Measurements from ENCODE around the gene MBLAC1.

The MBLAC1 gene

DNA sequence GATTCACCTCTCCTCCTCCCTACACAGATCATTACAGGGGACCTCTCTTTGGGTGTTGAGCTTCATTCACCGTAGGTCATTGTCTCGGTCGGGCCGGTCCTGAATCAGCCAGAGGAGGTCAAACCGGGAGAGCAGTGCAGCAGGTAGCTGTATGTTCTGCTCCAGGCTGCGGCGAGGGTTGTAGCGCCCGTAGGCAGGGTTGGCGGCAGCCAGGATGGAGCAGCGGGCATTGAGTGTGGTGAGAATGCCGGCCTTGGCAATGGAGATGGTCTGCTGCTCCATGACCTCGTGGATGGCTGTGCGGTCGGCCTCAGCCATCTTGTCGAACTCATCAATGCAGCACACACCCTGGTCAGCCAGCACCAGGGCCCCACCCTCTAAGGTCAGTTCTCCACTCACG, 31.1 kb upstream of the MBLAC1 start:
- DNase-seq (ENCODE audit: low spot score): no peak

DNA sequence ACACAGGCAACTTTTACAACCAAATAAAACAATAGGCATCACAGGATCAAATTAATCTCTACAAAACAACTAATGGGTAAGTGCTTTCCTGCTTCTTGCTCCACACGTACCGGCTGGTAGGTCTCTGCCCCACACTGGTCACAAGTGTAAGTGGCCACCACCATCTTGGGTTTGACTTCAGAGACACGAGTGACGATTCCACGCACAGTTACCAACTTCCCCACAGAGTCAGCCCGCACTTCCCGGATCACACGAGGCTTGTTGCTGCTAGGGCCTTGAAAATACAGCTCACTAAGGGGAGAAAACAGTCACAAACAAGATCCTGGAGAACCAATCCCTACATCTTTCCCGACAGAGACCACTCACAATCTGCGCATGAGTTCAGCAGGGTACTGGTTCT, 27.9 kb upstream of the MBLAC1 start:
- DNase-seq (ENCODE audit: low spot score): no peak

DNA sequence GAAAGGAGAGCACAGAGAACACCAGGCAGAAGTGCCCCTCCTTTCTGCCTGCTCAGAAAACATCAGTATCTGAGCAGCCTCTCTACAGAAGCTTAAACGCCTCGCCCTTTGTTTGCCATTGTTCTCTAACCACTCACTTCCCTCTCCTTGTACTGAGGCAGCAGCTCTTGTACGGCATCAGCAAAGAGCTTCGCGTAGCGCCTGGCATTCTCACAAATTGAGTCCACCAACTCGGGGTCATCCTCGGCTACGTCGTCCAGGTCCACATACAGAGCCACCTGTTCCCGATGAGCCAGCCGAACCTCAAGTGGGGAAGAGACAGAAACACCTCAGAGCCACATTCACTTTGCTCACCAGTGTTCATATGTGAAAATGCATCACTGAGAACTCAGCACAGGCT, 27.3 kb upstream of the MBLAC1 start:
- DNase-seq (ENCODE audit: low spot score): no peak

DNA sequence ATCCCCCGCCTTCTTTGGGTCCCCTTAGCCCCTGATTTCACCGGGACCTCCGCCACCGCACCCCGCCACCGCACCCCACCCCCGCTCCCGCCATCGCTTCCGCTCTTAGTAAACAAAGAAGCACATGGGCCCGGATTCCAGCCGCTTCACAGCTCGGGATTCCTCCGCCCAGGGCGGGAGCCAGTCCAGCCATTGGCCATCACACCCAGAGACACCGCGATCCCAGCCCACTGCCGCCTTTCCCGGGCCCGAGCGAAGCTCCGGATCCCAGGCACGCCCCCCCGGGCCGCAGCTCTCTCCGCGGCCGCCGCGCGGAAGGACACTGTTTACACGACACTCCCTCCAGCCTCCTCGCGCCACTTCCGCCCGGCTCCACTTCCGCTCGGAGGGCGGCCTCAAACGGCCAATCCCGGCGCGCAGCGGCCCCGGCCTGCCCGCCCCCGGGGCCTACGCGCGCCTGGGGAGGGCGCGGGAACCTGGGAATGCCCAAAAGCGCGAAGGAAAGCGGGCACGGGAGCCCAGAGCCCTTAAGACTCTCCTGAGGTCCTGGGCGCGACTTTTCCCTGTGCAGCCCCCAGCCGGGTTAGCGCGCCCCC, 26.2 kb upstream of the MBLAC1 start:
- peak; percentile 98 for DNase-seq (ENCODE audit: low spot score)

DNA sequence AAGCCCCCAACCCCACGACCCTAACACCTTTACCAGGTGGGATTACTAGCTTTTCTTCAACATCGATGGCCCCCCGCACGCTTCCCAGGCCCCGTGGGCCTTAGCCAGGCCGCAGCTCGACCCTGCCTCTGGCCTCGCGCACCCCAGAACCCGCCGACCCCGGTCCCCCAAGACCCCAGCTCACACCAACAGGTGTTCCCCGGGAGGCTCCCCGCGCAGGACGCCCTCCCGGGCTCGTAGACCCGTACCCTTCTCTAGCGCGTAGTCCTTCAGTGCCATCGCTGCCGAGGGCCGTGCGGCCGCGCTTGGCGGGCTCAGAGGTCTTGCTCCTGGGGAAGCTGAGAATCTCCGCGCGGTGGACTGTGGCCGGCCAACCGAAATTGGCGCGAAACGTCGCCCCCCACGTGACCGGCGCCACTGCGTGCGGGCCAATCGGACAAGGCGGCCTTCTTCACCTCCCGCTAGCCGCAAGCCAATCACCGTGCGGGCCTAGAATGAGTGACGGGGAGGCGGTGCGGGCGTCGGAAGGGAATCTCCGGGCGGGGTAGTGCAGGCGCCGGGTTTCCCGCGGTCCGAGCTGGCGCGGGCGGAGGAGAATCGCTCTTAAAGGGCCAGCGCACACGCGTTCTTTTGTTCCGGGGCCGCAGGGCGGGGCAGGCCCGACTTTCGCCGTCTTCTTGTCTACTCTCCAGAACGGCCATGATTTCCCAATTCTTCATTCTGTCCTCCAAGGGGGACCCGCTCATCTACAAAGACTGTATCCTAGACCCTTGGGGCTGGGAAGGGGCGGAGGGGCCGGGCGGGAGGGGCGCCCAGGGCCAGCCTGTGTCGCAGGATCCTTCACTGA, 25.5 kb upstream of the MBLAC1 start, which contains the start of the genes AP4M1 and MCM7:
AP4M1 (plus strand) TSS at position 628 of the 847 bp plus-strand sequence; CDS start at position 700, 72 bp downstream.
MCM7 (minus strand) TSS at position 382 of the 847 bp plus-strand sequence; CDS start at position 279, 103 bp downstream.
- DNase-seq (ENCODE audit: low spot score): peak; percentile 100

DNA sequence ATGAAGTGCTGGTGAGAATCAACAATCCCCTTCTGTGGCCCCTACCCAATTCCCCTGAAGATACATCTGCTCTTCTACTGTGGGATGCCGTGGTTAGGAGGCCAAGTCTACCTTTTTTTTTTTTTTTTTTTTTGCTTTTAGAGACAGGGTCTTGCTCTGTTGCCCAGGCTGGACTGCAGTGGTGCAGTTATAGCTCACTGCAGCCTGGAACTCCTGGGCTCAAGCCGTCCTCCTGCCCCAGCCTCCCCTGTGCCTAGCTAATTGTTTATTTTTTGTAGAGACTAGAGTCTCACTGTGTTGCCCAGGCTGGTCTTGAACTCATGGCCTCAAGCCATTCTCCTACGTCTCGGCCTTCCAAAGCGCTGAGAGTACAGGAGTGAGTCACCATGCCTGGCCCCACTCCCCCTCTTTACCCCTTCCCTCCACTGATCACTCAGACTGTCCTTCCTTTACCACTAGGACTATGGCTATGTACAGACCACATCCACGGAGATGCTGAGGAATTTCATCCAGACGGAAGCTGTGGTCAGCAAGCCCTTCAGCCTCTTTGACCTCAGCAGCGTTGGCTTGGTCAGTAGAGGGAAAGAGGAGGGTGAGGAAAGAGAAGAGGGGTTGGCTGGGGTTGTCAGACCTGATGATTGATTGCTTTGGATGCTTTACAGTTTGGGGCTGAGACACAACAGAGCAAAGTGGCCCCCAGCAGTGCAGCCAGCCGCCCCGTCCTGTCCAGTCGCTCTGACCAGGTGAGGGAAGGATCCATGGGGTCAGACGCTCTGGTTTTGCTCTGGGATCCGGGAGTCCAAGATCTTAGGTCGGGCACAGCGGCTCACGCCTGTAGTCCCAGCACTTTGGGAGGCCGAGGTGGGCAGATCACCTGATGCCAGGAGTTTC, 23.6 kb upstream of the MBLAC1 start:
- peak; percentile 78 for DNase-seq (ENCODE audit: low spot score)

DNA sequence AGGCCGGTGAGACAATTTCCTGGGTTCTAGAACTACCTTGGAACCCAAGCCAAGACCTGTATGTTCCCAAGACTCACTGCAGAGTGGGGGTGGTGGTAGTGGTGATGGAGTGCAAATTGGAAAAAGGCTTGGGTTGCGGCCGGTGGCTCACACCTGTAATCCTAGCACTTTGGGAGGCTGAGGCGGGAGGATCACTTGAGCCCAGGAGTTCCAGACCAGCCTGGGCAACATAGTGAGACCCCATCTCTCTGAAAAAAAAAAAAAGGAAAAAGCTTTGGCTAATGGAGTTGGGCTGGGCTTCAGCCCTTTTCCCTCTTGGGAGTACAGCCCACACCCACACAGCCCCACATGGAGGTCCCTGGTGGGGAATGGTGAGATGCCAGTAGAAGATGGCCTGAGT, 21.2 kb upstream of the MBLAC1 start:
- DNase-seq (ENCODE audit: low spot score): no peak

DNA sequence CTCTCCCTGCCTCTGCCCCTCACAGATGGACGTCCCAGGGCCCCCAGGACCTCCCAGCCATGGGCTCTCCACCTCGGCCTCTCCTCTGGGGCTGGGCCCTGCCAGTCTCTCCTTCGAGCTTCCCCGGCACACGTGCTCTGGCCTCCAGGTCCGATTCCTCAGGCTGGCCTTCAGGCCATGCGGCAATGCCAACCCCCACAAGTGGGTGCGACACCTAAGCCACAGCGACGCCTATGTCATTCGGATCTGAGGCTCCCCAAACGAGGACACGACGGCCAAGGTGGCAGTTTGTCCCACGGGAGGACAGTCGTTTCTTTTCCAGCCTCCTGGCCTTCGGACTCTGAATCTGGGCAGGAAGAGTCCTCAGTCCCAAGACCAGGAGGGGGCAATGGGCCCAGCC, 20.1 kb upstream of the MBLAC1 start:
- DNase-seq (ENCODE audit: low spot score): no peak

DNA sequence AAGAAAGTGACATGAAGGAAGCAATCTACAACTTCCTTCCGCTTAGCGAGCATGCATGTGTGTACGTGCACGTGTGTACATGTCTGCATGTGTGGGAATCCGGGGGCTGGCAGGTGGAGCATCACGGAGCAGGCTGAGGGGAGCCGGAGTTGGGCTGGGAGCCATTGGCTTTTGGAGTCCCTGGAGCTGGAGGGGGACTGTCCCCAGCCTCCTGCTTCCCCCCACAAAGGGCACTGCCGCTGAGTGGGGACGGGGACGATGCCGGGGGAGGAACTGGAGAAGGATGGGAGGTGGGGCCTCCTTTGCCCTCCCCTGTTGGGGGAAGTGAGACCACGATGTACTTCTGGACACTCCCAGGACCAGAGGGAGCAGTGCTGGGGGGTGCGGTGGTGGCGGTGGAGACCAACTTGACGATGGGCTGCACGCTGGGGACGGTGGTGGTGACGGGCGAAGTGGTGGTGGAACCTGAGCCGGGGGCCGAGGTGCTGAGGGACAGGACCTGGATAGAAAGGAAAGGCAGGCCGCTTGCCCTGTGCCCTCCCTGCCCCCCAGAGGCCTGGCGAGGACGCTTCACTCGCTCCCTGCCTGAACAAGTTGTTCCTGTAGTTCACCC, 19.5 kb upstream of the MBLAC1 start:
- no peak for DNase-seq (ENCODE audit: low spot score)

DNA sequence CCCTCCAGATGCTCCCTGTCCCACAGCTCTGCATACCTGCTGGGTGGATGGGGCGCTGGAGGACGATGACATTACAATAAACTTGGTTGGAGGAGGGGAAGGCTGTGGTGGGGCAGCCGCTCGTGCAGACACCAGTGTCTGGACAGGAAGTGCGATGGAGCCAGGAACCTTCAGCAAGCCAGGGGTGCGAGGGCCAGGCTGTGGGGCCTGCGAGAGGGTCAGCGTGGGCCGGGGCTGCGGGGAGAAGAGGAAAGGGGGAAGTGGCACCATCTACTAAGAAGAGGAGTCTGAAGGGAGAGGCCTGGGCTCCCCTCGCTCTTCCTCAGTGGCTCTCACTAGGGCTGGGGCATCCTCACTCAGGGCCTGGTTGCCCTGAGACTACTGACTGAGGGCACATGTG, 18.9 kb upstream of the MBLAC1 start:
- DNase-seq (ENCODE audit: low spot score): no peak

DNA sequence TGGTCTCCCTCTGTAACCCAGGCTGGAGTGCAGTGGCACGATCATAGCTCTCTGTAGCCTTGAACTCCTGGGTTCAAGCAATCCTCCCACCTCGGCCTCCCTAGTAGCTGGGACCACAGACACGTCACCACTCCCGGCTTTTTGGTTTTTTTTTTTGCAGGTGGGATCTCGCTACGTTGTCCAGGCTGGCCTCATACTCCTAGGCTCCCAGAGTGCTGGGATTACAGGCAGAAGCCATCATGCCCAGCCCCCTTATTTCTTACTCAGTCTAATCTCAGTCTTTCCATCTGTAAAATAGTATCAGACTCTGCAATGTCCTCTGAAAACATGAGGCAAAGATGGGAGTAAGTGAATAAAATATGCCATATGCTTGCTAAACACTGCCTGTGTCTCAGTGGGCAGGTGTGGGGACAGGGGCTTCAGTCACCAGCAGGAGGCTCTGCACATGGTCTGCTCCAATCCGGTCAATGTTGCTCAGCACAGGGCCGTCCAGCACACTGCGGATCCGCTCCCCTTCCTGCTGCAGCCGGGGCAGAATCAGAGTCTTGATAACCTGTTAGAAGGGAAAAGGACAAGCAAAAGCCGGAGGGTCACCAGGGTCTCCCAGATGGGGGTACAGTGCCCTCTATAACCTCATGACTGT, 17.1 kb upstream of the MBLAC1 start:
- DNase-seq (ENCODE audit: low spot score): no peak

DNA sequence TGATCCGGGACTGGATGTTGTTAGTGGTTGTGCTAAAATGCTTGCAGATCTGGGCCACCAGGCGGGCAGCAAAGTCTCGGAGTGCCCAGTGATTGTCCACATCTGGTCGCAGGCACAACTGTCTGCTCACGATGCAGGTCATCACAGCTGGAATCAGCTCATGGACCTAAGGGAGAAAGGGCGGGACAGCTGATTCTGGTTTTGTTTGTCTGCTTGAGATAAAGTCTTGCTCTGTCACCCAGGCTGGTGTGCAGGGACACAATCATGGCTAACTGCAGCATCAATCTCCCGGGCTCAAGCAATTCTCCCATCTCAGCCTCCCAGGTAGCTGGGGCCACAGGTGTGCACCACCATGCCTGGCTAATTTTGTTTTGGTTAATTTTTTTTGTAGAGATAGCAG, 15.6 kb upstream of the MBLAC1 start:
- no peak for DNase-seq (ENCODE audit: low spot score)

DNA sequence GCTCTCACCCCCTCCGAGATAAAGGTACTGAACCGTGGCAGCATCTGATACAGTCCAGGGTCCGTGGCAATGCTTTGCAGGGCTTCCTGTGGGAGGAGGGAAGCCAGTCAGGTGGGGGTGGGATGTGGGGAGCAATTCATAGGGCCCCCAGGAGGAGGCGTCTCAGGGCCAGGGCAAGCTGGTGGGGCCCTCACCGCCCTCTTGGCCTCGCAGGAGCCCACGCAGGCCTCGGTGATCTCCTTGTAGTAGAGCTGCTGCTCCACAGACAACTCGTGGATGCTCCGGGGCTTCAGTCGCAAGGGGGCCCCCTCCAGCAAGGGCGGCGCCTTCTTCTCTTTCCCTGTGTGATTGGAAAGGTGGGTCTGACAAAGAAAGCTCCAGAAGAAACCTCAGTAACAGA, 14.9 kb upstream of the MBLAC1 start:
- no peak for DNase-seq (ENCODE audit: low spot score)

DNA sequence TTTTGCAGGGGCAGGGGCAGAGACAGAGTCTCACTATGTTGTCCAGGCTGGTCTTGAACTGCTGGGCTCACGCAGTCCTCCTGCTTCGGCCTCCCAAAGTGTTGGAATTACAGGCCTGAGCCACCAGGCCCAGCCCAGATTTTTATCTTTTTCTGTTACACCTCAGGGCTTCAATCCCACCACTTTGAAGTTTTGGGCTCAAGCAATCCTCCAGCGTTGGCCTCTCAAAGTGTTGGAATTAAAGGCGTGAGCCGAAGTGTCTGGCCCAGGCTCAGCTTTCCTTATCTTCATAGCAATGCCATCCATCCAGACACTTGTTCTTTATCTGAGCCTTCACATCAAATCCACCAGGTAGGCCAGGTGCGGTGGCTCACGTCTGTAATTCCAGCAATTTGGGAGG, 11.7 kb upstream of the MBLAC1 start:
- no peak for DNase-seq (ENCODE audit: low spot score)

DNA sequence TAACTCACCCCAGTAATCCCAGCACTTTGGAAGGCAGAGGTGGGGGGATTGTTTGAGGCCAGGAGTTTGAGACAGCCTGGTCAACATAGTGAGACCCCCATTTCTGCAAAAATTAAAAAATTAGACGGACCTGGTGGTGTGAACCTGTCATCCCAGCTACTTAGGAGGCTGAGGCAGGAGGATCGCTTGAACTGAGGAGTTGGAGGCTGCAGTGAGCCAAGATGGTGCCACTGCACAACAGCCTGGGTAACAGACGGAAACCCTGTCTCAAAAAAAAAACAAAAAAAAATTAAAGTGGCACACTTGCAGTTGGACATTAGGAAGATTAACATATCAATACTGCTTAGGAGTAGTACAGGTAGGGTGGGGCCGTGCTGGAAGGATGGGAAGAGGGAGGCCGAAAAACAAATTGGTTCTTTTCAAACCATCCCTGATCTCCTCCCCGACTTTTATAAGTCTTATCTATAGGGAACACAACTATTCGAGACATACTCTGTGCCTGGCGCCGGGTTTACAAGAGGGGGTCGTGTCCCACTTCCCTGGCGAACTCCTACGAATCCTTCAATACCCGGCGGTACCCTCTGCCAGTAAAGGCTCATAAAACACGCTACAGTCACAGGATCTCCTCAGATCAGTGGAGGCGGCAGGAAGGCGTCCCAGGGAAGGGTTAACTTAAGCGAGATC, 8.2 kb upstream of the MBLAC1 start:
- DNase-seq (ENCODE audit: low spot score): peak; percentile 75

DNA sequence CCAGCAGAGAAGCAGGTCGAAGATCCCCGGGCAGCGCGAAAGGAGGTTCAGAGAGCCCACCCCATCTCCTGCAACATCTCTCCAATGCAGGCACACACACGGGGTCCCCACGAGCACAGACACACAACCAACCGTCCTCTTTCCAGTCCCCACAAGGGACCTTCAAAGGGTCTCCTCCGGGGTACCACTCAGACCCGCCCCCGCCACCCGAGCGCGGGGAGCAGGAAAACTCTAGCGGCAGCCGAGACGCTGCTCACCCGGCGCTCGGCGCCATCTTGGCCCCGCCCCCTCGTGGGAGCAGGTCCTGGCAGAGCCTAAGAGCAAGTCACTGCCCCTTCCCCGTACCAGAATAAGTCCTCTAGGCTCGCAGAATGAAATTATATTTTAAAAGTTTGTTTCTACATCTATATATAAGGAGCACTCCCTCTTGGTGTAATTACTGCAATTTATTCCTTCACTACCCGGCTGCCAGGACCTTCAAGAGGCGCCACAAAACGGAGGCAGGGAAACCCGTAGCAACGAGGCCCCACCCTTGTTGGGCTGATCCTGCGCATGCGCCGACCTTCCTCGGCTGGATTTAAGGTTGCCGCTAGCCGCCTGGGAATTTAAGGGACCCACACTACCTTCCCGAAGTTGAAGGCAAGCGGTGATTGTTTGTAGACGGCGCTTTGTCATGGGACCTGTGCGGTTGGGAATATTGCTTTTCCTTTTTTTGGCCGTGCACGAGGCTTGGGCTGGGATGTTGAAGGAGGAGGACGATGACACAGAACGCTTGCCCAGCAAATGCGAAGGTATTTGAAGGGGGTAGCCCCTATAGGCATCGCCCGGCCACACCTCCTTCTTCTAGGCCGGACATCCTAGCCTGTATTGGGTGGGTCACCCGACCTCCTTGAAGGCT, 7.4 kb upstream of the MBLAC1 start, which contains the start of the genes CNPY4 and TAF6:
CNPY4 (plus strand) TSS at position 563 of the 898 bp plus-strand sequence; CDS start at position 674, 111 bp downstream.
TAF6 (minus strand) TSS at position 287 of the 898 bp plus-strand sequence. CDS start 5,149 bp downstream, outside the sequence.
- peak; percentile 99 for DNase-seq (ENCODE audit: low spot score)

DNA sequence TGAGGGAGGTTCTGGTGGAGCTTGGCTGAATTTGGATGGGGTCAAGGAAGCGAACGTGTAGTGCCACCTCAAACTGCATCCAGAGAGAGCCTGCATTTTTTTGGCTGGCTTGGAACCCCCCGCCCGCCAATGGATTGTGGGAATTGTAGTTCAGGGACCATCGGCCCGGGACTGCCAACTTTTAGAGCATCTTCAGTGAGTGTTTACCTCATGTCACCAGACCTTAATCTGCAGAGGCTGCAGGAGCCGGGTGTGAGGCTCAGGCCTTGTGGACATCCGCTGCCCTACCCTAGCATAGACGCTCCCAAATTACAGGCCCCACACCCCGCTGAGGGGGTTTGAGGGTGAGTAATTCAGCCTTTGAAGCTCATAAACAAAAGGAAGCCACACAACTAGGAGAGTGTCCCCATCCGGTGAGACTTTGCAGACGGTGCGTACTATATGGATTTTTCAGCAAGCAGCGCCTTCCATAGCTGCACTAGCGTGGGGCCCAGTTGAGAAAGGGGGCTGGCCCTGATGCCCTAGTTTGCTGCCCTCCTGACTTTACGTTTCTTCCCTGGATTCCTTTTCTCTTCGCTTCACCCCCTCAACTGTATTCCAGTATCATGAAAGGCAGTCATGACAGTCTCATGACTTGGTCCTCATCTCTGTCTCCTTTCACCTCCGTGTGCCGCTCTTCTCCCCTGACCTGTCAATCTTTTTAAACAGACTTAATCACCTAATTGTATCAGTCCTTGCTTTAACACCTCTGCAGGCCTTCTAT, 6.6 kb upstream of the MBLAC1 start:
- DNase-seq (ENCODE audit: low spot score): peak; percentile 91

DNA sequence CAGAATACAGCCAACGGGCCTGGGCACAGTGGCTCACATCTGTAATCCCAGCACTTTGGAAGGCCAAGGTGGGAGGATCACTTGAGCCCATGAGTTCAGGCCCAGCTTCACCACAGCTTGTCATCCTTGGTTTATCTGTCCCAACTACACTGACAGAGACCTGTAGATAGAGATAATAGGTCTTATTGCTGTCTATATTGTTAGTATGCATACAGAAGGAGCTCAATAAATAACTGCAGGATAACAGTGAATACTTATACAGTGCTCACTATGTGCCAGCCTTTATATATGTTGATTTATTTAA, 6.1 kb upstream of the MBLAC1 start:
- DNase-seq (ENCODE audit: low spot score): no peak

DNA sequence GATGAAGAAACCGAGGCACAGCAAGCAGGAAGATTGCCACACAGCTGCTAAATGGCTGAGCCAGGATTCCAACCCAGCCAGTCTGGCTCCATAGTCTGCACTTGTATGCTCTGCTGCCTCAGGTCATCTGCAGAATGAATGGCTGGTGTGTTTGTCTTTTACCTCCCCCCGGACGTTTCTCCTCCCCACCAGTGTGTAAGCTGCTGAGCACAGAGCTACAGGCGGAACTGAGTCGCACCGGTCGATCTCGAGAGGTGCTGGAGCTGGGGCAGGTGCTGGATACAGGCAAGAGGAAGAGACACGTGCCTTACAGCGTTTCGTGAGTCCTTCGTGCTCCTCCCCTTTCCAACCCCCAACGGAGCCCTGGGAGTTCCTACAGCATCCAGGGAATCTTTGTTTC, 4.7 kb upstream of the MBLAC1 start:
- no peak for DNase-seq (ENCODE audit: low spot score)

All from SW480 (cell line).